ENCODE data around the gene CYP2S1.
"Not testable (repeated sequence)": the region's sequence is repeated elsewhere in the genome, so short reads cannot be mapped to it uniquely, and the experiment has no call there.

Gene CYP2S1

GRCh38 chr19:41198559-41198958 is 5.5 kb downstream of the CYP2S1 start:
- no peak overlapping the region for H3K27ac ChIP-seq (replicated peaks)
- H3K4me3 ChIP-seq (replicated peaks; ENCODE audit: insufficient read depth, low read length): no peak overlapping the region
- DNase-seq (ENCODE audit: low read depth in 1 of 2, low spot score in 1 of 2): no peak
- no peak for TF ChIP-seq SPI1 (IDR thresholded peaks at IDR 0.05; ENCODE audit: borderline replicate concordance, low read depth)
- TF ChIP-seq GABPA (IDR thresholded peaks at IDR 0.05; ENCODE audit: low read depth): no peak
- peaks cover 9% of the 10 kb centered on the region for H3K27me3 ChIP-seq (ENCODE audit: insufficient read depth, poor library complexity, severe bottlenecking)

GRCh38 chr19:41203371-41203770 is 10.4 kb downstream of the CYP2S1 start:
- peaks cover 2% of the 10 kb centered on the region for H3K27me3 ChIP-seq (ENCODE audit: insufficient read depth, poor library complexity, severe bottlenecking)
- no peak for DNase-seq (ENCODE audit: low read depth in 1 of 2, low spot score in 1 of 2)
- H3K4me3 ChIP-seq (replicated peaks; ENCODE audit: insufficient read depth, low read length): no peak overlapping the region
- no peak overlapping the region for H3K27ac ChIP-seq (replicated peaks)
- TF ChIP-seq SPI1 (IDR thresholded peaks at IDR 0.05; ENCODE audit: borderline replicate concordance, low read depth) (no peak), REST (IDR thresholded peaks at IDR 0.05; ENCODE audit: insufficient replicate concordance, low read depth) (no peak), CTCF (IDR thresholded peaks at IDR 0.05; ENCODE audit: insufficient read depth, low read length) (no peak), POLR2AphosphoS5 (IDR thresholded peaks at IDR 0.05; ENCODE audit: low read depth) (no peak), GABPA (IDR thresholded peaks at IDR 0.05; ENCODE audit: low read depth) (no peak)

- not testable (repeated sequence) for H3K27ac ChIP-seq (replicated peaks); H3K27me3 ChIP-seq (ENCODE audit: insufficient read depth, poor library complexity, severe bottlenecking); H3K4me3 ChIP-seq (replicated peaks; ENCODE audit: insufficient read depth, low read length)
- peak; percentile 38 to 87 for DNase-seq (ENCODE audit: low read depth in 1 of 2, low spot score in 1 of 2)
- peak; percentile 94 for TF ChIP-seq CTCF (IDR thresholded peaks at IDR 0.05; ENCODE audit: insufficient read depth, low read length)
These were observed 11.3 kb downstream of the CYP2S1 start for GRCh38 chr19:41204338-41204737.

- no peak for TF ChIP-seq POLR2AphosphoS5 (IDR thresholded peaks at IDR 0.05; ENCODE audit: low read depth)
- no peak for TF ChIP-seq SPI1 (IDR thresholded peaks at IDR 0.05; ENCODE audit: borderline replicate concordance, low read depth)
- TF ChIP-seq GABPA (IDR thresholded peaks at IDR 0.05; ENCODE audit: low read depth): no peak
- no peak for TF ChIP-seq CTCF (IDR thresholded peaks at IDR 0.05; ENCODE audit: insufficient read depth, low read length)
- TF ChIP-seq REST (IDR thresholded peaks at IDR 0.05; ENCODE audit: insufficient replicate concordance, low read depth): no peak
- Histone ChIP-seq H3K4me3 (replicated peaks; ENCODE audit: insufficient read depth, low read length) (no peak overlapping the region), H3K27ac (replicated peaks) (no peak overlapping the region), H3K27me3 (ENCODE audit: insufficient read depth, poor library complexity, severe bottlenecking) (no peaks in the 10 kb centered on the region)
- DNase-seq (ENCODE audit: low read depth in 1 of 2, low spot score in 1 of 2): no peak
These were observed 13.0 kb downstream of the CYP2S1 start for GRCh38 chr19:41205995-41206394.
